Omental fat pad (tissue), 4 donors: ENCODE measurements around the gene SUPT3H. TPM values are rescaled to one million over a fixed set of nuclear protein-coding genes. Genes with fewer than 3 reads are reported as not detected.

Experiments used
- ATAC-seq: fragments of 150-250 bp; one replicate; pipeline ENCODE4 v1.9.1; 2016; ENCODE audit warnings: mild to moderate bottlenecking, moderate library complexity; ENCODE audit not compliant: low FRiP score
- DNase-seq: peaks from one replicate; pipeline ENCODE4 v3.0.0-alpha.2; 2019; ENCODE audit warnings: low spot score
- CTCF ChIP-seq, 3 donors: fragments of 450-650 bp; IDR thresholded peaks; one replicate each; pipeline ENCODE4 v1.5.1; 2016 to 2017; ENCODE audit warnings: antibody characterized with exemption in 3 of 3, mild to moderate bottlenecking in 3 of 3, moderate library complexity in 2 of 3
- total RNA-seq, 4 donors: library from RNA; depleted of rRNA; stranded (reverse); fragments of >200 nt; gene quantifications; one replicate each; pipeline ENCODE4 v1.1.0, GENCODE V29; 2016

Gene SUPT3H
- total RNA-seq, 4 donors from 2014 or later, result 2.2 to 8.4 (median 5.2) TPM

GRCh38 chr6:44923444-44923843 is 454.3 kb downstream of the SUPT3H start:
- TF ChIP-seq CTCF (IDR thresholded peaks at IDR 0.05), result no peak
- ATAC-seq (no peak), DNase-seq (no peak)

- DNase-seq, result no peak
- TF ChIP-seq CTCF (IDR thresholded peaks at IDR 0.05), result no peak
- ATAC-seq, result no peak
These were observed 455.9 kb downstream of the SUPT3H start for GRCh38 chr6:44921798-44922197.

GRCh38 chr6:44920952-44921491 is 456.7 kb downstream of the SUPT3H start:
- no peak for DNase-seq
- TF ChIP-seq CTCF (IDR thresholded peaks at IDR 0.05), result no peak
- ATAC-seq, result no peak

- ATAC-seq, result no peak
- no peak for DNase-seq
- no peak for TF ChIP-seq CTCF (IDR thresholded peaks at IDR 0.05)
These were observed 458.9 kb downstream of the SUPT3H start for GRCh38 chr6:44918671-44919296.

- ATAC-seq (no peak), DNase-seq (no peak)
- TF ChIP-seq CTCF (IDR thresholded peaks at IDR 0.05), result no peak
These were observed 460.3 kb downstream of the SUPT3H start for GRCh38 chr6:44917430-44917829.

- no peak for TF ChIP-seq CTCF (IDR thresholded peaks at IDR 0.05)
- DNase-seq (no peak), ATAC-seq (no peak)
These were observed 462.6 kb downstream of the SUPT3H start for GRCh38 chr6:44915111-44915510.

- ATAC-seq (no peak), DNase-seq (no peak)
- no peak for TF ChIP-seq CTCF (IDR thresholded peaks at IDR 0.05)
These were observed 463.6 kb downstream of the SUPT3H start for GRCh38 chr6:44914141-44914540.
